ENCODE results near the gene FGFR3. TPM values are rescaled to one million over a fixed set of nuclear protein-coding genes. Genes with fewer than 3 reads are reported as not detected.

FGFR3 gene
- total RNA-seq, 1 experiment from 2014 or later, result 34.3 TPM

DNA sequence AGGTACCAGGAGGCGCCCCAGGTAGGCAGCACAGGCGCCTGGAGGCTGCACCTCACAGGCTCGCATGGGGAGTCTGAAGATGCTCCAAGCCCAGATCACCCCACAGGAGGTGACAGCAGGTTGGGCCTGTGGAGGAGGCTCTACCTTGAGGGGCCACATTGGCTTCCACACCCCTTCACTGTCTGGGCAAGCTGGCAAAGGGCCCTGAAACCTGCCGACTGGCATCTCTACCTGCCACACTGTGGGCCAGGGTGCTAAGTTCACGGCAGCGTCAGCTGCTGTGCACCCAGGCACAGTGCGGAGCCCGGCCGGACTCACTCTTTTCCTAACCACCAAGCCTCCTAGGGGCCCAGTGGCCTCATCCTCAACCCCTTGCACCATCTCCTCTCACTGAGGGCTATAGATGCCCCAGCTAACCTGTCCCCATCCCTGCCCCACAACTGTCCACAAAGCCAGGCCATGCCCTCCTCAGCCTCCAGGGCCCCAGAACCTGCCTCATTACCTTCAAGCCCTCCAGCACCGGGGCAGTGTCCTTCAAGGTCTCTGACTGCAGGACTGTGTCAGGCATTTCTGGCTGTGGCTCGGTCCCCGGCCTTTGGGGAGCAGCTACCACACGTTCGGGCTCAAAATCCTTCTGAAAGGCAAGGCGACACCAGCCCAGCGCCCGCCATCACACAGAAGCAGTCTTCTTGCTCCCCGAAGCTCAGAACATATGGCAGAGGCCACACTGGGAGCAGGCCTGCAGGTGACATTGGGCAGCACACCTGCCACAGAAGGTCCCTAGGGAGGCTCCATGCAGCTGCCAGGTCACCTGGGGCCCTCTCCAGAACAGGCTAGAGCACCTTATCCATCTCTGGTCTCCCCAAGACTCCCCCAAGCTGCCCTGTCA is 28.8 kb downstream of the FGFR3 start:
- no TSS peak for BruUV-seq (replicated peaks)
- Mint-ChIP-seq H3K9me3 (ENCODE audit: low read depth, unreplicated experiment) (no peaks in the 10 kb centered on the region), H3K36me3 (ENCODE audit: insufficient read depth, unreplicated experiment) (peaks cover 33% of the 10 kb centered on the region), H3K27me3 (ENCODE audit: unreplicated experiment) (no peaks in the 10 kb centered on the region), H3K4me1 (ENCODE audit: low read depth, unreplicated experiment) (no peaks in the 10 kb centered on the region), H3K27ac (ENCODE audit: unreplicated experiment) (no peak overlapping the region), H3K4me3 (ENCODE audit: low read depth, unreplicated experiment) (no peak overlapping the region)
- intact Hi-C loops (cut with micrococcal nuclease; ENCODE audit: unreplicated experiment), result no loop called here
- CTCF ChIA-PET, result no interaction called here
- TF ChIP-seq, protein P1, sequence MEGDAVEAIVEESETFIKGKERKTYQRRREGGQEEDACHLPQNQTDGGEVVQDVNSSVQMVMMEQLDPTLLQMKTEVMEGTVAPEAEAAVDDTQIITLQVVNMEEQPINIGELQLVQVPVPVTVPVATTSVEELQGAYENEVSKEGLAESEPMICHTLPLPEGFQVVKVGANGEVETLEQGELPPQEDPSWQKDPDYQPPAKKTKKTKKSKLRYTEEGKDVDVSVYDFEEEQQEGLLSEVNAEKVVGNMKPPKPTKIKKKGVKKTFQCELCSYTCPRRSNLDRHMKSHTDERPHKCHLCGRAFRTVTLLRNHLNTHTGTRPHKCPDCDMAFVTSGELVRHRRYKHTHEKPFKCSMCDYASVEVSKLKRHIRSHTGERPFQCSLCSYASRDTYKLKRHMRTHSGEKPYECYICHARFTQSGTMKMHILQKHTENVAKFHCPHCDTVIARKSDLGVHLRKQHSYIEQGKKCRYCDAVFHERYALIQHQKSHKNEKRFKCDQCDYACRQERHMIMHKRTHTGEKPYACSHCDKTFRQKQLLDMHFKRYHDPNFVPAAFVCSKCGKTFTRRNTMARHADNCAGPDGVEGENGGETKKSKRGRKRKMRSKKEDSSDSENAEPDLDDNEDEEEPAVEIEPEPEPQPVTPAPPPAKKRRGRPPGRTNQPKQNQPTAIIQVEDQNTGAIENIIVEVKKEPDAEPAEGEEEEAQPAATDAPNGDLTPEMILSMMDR (IDR thresholded peaks at IDR 0.05; ENCODE audit: unreplicated experiment), result no peak
- DNase-seq, result no peak

DNA sequence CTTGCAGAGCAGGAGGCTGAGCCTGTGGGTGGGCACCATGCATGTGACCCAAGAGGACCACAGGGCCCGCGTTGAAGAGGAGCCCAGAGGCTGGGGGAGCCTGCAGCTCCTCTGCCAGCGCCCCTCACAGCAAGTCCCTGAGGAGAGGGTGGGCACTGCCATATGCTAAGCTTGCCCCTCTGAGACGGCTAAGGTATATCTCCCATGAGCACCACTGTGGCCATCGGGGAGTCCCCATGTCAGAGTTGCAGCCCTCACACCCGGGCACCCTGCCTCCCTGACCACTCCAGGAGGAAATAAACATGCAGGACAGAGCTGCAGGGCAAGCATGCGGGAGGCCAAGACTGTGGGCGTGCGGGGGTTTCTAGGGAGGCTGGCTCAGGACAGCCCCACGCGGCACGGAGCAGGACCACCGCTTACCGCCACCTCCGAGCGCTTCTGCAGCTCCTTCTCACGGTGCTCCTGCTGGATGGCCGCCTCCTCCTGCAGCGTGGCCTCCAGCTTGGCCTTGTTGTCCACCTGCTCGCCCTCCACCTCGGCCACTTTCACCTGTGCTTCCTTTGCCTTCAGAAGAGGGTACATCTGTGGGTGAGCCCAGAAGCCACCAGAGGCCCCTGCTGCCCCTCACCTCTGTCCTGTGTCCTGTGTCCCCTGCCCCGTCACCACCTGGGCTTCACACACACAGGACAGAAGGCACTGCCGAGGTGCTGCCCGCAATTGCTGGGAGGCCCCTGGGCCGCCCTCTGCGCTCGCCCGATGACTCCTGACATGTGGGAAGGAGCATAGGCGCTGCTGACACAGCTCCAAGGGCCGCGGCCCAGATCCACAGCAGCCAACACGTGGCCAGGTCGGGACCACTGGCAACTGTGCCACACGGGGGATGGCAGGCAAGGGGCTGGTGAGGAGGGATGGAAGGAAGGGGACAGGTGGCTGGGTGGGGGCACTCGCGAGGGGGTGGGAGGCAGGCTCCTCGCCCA is 29.8 kb downstream of the FGFR3 start:
- Mint-ChIP-seq H3K4me3 (ENCODE audit: low read depth, unreplicated experiment) (no peak overlapping the region), H3K36me3 (ENCODE audit: insufficient read depth, unreplicated experiment) (peaks cover 32% of the 10 kb centered on the region), H3K9me3 (ENCODE audit: low read depth, unreplicated experiment) (no peaks in the 10 kb centered on the region), H3K27ac (ENCODE audit: unreplicated experiment) (no peak overlapping the region), H3K27me3 (ENCODE audit: unreplicated experiment) (no peaks in the 10 kb centered on the region), H3K4me1 (ENCODE audit: low read depth, unreplicated experiment) (no peaks in the 10 kb centered on the region)
- TF ChIP-seq, protein P1 (IDR thresholded peaks at IDR 0.05; ENCODE audit: unreplicated experiment), result no peak
- intact Hi-C loops (cut with micrococcal nuclease; ENCODE audit: unreplicated experiment), result no loop called here
- BruUV-seq (replicated peaks), result no TSS peak
- no peak for DNase-seq
- CTCF ChIA-PET, result interaction anchor here (1.0 kb wide), 1 partner anchor 10 kb away, joined by 3 read pairs; no protein-coding TSS in a partner anchor

DNA sequence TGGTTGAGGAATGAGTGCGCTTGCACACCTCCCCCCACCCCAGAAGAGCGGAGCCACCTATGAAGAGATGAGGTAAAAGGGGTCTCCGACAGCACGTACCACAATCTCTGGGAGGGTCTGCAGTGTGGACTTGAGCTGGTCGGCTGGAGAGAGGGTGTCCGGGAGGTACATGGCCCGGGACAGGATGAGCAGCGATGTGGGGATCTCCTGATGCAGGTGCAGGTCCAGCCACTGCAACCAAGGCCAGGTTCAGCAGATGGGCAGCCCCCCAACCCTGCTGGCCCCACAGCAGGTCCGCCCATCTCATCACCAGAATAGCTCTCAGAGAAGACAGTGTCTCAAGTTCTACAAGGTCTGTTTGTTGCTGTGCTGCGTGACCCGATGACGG is 30.4 kb downstream of the FGFR3 start:
- CTCF ChIA-PET, result interaction anchor here (1.0 kb wide), 1 partner anchor 11 kb away, joined by 3 read pairs; no protein-coding TSS in a partner anchor
- peaks cover 28% of the 10 kb centered on the region for H3K36me3 Mint-ChIP-seq (ENCODE audit: insufficient read depth, unreplicated experiment)
- H3K27me3 Mint-ChIP-seq (ENCODE audit: unreplicated experiment), result no peaks in the 10 kb centered on the region
- H3K4me3 Mint-ChIP-seq (ENCODE audit: low read depth, unreplicated experiment), result no peak overlapping the region
- no peak overlapping the region for H3K27ac Mint-ChIP-seq (ENCODE audit: unreplicated experiment)
- TF ChIP-seq, protein P1 (IDR thresholded peaks at IDR 0.05; ENCODE audit: unreplicated experiment), result no peak
- H3K4me1 Mint-ChIP-seq (ENCODE audit: low read depth, unreplicated experiment), result no peaks in the 10 kb centered on the region
- BruUV-seq (replicated peaks), result no TSS peak
- no peaks in the 10 kb centered on the region for H3K9me3 Mint-ChIP-seq (ENCODE audit: low read depth, unreplicated experiment)
- DNase-seq, result no peak
- intact Hi-C loops (cut with micrococcal nuclease; ENCODE audit: unreplicated experiment), result no loop called here

DNA sequence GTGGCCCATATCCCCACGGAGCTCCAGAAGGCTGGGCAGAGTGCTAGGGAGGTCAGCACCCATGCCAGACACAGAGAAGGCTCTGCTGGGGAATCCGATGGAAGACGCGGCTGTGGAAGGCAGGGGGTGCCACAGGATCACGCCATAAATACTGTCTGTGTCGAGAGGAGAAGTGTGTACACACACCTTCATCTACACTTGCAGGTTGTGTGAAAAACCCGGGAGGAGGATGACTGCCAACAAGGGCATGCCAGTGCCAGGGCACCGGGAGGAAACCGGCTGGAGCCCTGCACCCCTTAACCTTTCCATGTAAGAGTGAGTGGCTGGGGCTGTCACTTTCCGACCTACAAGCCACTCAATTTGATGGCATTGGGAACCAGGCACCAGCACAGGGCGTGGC is 31.7 kb downstream of the FGFR3 start:
- no peak for DNase-seq
- H3K9me3 Mint-ChIP-seq (ENCODE audit: low read depth, unreplicated experiment), result no peaks in the 10 kb centered on the region
- H3K27ac Mint-ChIP-seq (ENCODE audit: unreplicated experiment), result no peak overlapping the region
- no peaks in the 10 kb centered on the region for H3K27me3 Mint-ChIP-seq (ENCODE audit: unreplicated experiment)
- H3K36me3 Mint-ChIP-seq (ENCODE audit: insufficient read depth, unreplicated experiment), result peaks cover 22% of the 10 kb centered on the region
- H3K4me3 Mint-ChIP-seq (ENCODE audit: low read depth, unreplicated experiment), result no peak overlapping the region
- H3K4me1 Mint-ChIP-seq (ENCODE audit: low read depth, unreplicated experiment), result no peaks in the 10 kb centered on the region
- intact Hi-C loops (cut with micrococcal nuclease; ENCODE audit: unreplicated experiment), result no loop called here
- no TSS peak for BruUV-seq (replicated peaks)
- TF ChIP-seq, protein P1 (IDR thresholded peaks at IDR 0.05; ENCODE audit: unreplicated experiment), result no peak
- CTCF ChIA-PET, result no interaction called here

Data from Calu3 (cell line).